Measurements from ENCODE around the gene MAPK11.

Gene MAPK11

DNA sequence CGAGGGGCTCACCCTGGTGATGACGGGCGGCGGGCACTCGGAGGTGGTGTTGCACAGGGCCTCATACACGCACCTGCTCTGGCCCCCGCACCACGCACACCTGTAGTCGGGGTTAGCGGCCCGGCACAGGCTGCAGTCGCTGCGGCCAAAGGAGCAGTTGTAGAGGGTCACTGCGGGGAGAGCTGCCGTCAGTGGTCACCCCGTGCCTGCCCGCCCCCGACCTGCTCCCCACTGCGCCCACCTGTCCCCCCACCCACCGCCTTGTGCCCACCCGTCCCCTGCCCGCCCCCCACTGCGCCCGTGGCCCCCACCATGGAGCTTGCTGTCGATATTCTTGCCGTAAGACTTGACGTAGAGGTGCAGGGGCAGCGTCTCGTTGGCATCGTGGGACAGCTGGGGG is 13.6 kb upstream of the MAPK11 start:
- no peak for DNase-seq (ENCODE audit: extremely low read depth, low read depth)
- H3K4me3 ChIP-seq (replicated peaks; ENCODE audit: low read depth, low read length) = no peak overlapping the region
- TF ChIP-seq, protein P1, sequence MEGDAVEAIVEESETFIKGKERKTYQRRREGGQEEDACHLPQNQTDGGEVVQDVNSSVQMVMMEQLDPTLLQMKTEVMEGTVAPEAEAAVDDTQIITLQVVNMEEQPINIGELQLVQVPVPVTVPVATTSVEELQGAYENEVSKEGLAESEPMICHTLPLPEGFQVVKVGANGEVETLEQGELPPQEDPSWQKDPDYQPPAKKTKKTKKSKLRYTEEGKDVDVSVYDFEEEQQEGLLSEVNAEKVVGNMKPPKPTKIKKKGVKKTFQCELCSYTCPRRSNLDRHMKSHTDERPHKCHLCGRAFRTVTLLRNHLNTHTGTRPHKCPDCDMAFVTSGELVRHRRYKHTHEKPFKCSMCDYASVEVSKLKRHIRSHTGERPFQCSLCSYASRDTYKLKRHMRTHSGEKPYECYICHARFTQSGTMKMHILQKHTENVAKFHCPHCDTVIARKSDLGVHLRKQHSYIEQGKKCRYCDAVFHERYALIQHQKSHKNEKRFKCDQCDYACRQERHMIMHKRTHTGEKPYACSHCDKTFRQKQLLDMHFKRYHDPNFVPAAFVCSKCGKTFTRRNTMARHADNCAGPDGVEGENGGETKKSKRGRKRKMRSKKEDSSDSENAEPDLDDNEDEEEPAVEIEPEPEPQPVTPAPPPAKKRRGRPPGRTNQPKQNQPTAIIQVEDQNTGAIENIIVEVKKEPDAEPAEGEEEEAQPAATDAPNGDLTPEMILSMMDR (IDR thresholded peaks at IDR 0.05; ENCODE audit: low read depth, low read length, missing control alignments) = no peak

DNA sequence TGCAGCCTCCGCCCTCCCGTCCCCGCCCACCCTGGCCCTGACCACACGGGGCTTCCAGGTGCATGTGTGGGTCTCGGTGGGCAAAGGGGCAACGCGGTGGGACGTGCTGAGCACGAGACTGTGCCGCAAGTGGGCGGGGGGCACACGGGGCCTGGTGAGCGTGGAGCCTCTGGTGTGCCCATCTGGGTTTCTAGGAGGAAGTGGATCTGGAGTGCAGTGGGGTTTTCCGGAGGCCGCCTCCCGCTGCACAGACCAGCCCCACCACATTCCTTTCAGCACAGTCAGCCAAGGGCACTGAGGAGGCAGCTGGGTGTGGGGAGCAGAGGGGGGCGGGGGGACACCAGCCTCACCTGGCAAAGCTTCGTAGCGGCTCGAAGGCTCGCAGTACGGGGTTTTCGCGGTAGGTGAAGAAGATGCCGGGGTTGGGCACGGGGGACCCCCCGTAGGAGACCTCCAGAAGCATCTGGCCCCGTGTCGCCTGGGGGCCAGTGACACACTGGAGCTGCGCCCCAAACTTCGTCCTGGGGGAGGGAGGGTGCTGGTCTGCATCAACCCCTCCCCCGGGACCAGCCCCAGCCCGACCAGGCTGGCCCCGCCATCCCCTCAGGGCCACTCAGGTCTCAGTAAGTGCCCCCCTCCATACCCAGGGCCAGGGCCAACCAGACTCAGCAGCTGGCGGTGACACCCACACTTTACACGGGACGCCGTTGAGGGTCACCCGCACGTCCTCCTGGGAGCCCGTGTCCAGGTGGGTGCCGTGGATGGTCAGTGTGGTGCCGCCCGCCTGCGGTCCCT is 12.4 kb upstream of the MAPK11 start:
- no peak for DNase-seq (ENCODE audit: extremely low read depth, low read depth)
- no peak overlapping the region for H3K4me3 ChIP-seq (replicated peaks; ENCODE audit: low read depth, low read length)
- TF ChIP-seq, protein P1 (IDR thresholded peaks at IDR 0.05; ENCODE audit: low read depth, low read length, missing control alignments) = no peak

DNA sequence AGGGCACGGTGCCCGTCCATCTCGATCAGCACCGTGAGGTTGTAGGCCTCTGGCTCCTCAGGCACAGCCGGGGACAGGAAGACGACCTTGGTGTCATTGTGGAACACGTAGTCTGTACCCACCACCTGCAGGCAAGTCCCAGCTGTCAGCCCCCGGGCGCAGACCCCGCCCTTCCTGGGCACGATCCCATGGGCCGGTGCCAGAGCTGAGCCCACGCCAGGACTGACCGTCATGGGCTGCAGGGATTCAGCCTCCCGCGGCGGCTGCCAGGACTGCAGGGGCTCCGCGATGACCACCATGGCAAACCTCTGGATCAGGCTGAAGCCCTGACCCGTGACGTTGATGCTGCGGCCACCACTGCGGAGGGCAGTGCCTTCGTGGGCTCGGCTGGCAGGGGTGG is 11.8 kb upstream of the MAPK11 start:
- no peak overlapping the region for H3K4me3 ChIP-seq (replicated peaks; ENCODE audit: low read depth, low read length)
- no peak for DNase-seq (ENCODE audit: extremely low read depth, low read depth)
- TF ChIP-seq, protein P1 (IDR thresholded peaks at IDR 0.05; ENCODE audit: low read depth, low read length, missing control alignments) = no peak

DNA sequence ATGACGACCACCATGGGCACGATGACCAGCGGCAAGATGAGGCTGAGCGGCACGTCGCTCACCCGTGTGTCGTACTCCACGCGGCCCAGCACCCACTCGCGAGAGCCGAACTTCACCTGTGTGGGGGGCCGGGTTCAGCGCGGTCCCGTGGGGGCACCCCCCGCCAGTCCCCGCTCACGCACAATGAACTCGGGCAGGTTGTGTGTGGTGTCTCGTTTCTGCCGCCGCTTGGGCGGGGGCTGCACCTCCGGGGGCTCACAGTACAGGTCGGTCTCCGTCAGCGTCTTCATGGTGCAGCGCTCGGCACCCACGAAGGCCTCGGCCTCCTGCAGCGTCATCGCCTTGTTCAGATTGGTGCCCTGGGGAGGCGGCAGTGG is 11.2 kb upstream of the MAPK11 start:
- H3K4me3 ChIP-seq (replicated peaks; ENCODE audit: low read depth, low read length) = no peak overlapping the region
- DNase-seq (ENCODE audit: extremely low read depth, low read depth) = no peak
- TF ChIP-seq, protein P1 (IDR thresholded peaks at IDR 0.05; ENCODE audit: low read depth, low read length, missing control alignments) = no peak

DNA sequence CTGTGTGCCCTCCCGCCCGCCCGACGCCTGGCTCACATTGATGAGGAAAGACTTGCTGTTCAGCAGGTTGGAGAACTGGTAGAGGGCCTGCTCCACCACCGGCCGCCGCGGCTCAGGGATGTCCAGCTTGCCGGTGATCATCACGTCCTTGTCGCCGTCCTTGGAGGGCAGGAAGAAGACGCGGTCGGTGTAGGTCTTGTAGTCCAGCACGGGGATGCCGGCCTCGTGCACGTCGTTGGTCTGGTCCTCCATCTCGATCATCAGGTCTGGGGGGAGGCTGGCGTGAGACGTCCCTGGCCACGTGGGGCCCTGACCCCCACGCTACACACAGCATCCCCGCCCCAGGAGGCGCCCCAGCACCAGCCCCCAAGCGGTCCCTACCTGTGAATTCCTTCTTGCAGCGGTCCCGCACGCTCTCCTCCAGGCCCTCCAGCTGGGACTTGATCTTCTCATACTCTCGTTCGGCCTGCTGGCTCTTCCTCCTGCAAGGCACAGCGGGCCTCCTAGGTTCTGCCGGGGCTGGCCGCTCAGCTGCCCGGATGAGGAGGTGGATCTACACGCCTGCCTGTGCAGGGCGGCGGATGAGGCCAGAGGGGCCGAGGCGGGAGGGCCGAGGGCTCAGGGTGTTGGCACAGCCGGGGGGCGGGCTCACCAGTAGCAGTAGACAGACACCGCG is 10.7 kb upstream of the MAPK11 start:
- no peak overlapping the region for H3K4me3 ChIP-seq (replicated peaks; ENCODE audit: low read depth, low read length)
- TF ChIP-seq, protein P1 (IDR thresholded peaks at IDR 0.05; ENCODE audit: low read depth, low read length, missing control alignments) = no peak
- no peak for DNase-seq (ENCODE audit: extremely low read depth, low read depth)

DNA sequence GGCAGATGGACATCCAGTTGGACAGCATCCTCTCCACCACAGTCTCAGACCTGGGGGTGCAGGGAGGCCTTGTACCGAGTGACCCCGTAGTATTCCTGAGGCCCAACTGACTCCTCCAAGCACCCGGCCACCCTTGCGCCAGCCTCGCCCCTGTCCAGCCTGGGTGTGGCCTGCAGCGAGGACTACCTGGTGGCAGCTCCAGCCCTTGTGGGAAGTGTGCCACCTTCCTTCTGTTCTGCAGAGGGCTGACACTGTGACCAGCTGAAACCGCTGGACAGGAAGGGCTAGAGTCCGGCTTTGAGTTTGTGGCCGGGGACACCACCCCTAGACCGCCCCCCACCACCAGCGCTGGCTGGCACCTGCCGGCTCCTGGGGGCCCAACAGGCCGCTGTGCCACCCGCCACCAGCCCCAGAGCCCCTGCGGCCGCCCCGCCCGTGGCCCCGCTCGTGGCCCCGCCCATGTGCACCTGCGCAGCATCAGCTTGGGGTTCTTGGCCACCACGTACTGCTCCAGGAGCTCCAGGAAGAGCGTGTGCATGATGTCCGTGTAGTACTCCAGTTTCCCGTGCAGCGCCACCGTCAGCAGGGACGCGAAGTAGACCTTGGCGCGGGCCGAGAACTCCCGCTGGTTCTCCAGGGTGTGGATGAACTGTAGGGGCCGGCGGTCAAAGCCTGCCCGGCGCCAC is 10.0 kb upstream of the MAPK11 start:
- no peak for DNase-seq (ENCODE audit: extremely low read depth, low read depth)
- no peak overlapping the region for H3K4me3 ChIP-seq (replicated peaks; ENCODE audit: low read depth, low read length)
- TF ChIP-seq, protein P1 (IDR thresholded peaks at IDR 0.05; ENCODE audit: low read depth, low read length, missing control alignments) = no peak

Measured in HFF-Myc (cell line).